Measurements from ENCODE around the gene STXBP2.

DNA sequence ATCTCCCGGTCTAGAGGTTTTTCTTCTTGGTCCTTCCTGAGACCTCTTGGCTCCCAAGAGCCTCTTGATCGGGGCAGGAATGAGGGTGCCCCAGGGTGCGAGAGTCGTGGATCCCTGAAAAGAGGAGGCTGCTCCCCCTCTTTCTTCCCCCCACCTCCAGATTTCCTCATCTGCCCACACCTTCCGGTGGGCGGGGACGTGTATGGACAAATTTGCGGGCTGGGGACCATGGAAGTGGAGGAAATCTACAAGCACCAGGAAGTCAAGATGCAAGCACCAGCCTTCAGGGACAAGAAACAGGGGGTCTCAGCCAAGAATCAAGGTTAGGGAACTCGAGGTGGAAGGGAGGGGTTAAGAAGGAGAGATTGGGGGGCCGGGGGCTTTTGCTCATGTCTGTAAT lies 39.9 kb downstream of the STXBP2 start, which contains the start of gene MCEMP1:
- TF ChIP-seq, protein P1, sequence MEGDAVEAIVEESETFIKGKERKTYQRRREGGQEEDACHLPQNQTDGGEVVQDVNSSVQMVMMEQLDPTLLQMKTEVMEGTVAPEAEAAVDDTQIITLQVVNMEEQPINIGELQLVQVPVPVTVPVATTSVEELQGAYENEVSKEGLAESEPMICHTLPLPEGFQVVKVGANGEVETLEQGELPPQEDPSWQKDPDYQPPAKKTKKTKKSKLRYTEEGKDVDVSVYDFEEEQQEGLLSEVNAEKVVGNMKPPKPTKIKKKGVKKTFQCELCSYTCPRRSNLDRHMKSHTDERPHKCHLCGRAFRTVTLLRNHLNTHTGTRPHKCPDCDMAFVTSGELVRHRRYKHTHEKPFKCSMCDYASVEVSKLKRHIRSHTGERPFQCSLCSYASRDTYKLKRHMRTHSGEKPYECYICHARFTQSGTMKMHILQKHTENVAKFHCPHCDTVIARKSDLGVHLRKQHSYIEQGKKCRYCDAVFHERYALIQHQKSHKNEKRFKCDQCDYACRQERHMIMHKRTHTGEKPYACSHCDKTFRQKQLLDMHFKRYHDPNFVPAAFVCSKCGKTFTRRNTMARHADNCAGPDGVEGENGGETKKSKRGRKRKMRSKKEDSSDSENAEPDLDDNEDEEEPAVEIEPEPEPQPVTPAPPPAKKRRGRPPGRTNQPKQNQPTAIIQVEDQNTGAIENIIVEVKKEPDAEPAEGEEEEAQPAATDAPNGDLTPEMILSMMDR (IDR thresholded peaks at IDR 0.05; ENCODE audit: poor library complexity): no peak
- TF ChIP-seq EZH2phosphoT487 (IDR thresholded peaks at IDR 0.05; ENCODE audit: low read depth, severe bottlenecking, unreplicated experiment): no peak
